NCI-H2227 (cell line): ENCODE data around the gene YJEFN3.
A peak's percentile ranks its signal among the peaks of the same experiment; 100 is the strongest.

Source experiments
- DNase-seq: peaks from one replicate; lab custom pipeline; 2025; ENCODE audit not compliant: unreplicated experiment; lab: John Stamatoyannopoulos, UW

The YJEFN3 gene

DNA sequence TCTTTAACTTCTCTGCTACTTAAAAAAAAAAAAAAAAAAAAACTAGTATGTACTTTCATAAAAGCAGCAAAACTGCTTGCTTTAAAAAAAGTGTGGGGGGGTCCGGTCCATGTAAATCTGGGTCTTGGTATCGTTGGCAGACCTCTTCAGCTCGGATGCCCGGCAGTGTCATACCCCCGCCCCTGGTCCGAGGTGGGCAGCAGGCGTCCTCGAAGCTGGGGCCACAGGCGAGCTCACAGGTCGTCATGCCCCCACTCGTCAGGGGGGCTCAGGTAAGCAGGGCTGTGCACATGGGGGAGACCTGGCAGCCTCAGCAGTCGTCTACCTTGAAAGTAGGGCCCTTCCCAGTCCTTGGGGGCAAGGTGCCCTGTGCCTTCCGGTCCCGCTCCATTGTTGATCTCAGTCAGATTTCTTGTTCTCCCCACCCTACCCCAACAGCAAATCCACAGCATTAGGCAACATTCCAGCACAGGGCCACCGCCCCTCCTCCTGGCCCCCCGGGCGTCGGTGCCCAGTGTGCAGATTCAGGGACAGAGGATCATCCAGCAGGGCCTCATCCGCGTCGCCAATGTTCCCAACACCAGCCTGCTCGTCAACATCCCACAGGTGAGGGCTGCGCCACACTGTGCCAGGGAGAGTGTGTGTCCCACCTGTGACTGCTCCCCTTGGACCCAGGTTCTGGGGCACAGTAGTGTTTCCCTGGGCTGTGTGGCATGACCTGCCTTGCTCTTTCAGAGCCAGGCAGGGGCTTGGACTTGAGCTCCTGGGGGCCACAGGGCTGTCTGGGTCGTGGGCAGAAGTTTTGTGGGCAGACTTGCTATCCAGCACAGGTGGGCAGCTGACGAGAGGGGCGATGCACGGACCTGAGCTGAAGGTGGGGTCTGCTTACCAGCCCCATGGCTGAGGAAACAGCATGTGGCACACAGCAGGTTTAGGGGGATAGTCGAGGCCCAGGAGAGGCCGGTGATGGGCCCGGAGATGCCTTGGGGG, 32.8 kb upstream of the YJEFN3 start:
- DNase-seq = no peak

DNA sequence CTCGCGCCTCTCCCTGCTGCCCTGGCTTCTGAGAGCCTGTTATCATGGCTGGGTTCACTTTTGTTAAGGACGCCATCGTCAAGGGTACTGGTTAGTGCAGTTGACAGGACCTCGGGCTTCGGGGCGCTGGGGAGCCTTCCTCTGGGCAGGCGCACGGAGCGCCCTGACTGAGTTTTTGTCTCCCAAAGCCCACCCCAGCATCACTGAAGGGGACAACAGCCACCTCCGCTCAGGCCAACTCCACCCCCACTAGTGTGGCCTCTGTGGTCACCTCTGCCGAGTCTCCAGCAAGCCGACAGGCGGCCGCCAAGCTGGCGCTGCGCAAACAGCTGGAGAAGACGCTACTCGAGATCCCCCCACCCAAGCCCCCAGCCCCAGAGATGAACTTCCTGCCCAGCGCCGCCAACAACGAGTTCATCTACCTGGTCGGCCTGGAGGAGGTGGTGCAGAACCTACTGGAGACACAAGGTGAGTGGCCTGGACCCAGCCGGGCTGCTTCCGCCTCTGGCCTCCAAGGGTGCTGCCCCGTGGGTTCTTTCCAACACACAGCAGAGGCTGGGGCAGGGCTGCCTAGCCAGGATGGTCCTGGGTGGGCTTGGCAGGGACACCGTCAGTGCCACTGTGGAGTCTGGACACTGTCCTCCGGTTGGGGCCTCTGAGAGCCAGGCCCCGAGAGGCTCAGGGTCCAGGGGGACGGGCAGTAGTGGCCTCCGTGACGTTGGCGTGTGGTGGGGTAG, 30.3 kb upstream of the YJEFN3 start:
- DNase-seq = no peak

DNA sequence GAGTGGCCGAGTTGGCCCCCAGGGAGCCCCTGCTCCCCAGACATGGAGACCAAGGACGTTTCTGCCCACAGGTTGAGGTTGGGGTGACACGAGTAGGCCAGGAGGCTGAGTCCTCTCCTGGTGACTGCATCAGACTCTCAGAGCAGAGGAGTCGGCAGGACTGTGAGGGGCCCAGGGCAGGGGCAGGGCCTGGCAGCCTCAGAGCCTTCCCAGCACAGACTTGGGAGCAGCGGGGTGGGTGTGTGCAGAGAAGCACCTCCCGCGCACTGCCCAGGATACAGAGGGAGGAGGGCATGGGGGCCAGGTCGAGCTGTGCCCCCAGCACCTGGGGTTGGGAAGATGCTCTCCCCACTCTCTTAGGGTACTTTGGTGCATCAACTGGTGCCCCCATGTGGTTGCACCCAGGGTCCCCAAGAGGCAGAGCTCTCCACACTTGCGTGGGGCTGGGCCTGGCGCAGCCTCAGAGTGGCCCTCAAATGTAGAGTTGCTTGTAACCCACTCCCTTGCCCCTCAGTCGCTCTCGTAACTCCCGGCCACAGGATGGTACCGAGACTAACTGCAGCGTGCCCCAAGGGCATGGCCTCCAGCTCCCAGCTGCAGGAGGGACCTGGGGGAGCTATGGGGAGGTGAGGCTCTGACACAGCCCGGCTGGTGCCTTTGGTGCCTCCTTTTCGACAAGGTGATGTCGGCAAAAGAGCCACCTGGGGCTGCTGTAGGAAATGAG, 29.3 kb upstream of the YJEFN3 start:
- DNase-seq = no peak

DNA sequence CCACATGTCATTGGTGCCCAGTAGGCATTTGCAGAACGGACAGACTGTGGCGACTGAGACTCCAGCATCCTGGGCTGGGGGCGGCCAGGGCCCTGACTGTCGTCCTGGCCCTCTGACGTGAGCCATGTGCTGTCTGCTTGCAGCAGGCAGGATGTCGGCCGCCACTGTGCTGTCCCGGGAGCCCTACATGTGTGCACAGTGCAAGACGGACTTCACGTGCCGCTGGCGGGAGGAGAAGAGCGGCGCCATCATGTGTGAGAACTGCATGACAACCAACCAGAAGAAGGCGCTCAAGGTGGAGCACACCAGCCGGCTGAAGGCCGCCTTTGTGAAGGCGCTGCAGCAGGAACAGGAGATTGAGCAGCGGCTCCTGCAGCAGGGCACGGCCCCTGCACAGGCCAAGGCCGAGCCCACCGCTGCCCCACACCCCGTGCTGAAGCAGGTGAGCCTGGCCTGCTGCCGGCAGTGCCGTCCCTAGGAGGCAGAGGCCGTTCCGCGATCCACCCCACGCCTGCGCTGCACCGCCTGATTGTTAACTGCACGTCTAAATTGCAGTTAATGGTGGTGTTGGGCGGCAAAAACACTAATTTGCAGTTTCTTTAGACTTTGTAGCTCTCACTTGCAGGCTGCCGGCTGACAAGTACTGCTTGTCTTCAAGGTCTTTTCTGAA, 27.6 kb upstream of the YJEFN3 start:
- DNase-seq = peak; percentile 66

DNA sequence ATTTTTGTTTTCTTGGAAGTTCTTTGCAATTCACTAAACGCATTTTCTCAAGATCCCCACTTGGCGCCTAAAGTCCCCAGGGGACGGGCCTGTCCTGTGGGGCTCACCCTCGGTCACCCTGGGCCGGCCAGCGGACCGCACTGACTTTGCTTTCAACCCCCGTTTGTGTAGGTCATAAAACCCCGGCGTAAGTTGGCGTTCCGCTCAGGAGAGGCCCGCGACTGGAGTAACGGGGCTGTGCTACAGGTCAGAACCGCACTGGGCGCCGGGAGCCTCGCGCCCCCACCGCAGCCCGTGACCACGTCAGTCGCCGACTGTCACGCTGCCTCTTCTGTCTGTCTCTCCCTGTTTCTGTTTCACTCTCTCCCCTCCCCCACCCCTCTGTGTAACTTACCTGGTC, 26.9 kb upstream of the YJEFN3 start:
- DNase-seq = no peak

DNA sequence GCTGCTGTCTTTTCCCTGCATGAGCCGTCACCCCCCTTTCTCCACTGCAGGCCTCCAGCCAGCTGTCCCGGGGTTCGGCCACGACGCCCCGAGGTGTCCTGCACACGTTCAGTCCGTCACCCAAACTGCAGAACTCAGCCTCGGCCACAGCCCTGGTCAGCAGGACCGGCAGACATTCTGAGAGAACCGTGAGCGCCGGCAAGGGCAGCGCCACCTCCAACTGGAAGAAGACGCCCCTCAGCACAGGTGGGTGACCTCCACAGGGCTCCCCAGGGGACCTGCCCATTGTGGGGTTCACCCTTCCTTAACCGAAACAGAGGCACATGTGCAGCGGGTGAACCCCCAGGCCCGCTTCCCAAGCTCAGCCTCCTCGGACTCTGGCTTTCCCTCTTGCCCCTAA, 26.4 kb upstream of the YJEFN3 start:
- no peak for DNase-seq

DNA sequence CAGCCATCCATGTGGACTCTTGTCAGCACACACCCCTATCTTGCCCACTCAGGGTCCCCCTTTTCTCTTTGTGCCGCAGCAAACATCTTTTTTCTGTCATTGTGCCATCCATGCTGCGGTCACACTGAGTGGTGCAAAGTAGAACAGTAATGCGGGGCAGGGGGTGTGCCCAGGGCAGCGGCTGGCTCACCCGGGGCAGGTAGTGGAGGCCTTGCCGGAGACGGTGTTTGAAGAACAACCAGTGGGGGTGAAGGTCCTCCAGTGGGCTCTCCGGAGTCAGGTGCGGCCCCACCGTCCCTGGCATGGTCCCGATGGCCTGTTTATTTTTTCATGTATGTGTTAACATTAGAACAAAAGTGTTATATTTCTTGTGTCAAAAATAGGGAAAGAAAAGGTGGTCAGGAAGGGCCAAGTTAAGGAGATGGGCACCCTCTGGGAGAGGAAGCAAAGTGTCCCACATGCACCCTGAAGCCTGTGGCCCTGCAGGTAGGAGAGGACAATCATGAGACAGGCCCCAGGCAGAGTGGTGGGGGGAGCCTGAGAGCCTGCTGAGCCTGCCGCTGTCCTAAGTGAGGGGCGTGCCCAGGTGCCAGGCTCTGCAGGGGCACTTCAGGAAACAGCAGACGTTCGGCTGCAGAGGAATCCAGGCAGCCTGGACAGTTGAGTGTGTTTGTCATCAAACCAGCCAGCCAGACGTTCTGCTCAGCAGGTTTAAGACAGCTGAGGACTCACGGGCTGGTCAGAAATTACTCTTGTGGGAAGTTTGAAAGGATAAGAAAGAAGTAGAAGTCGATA, 25.7 kb upstream of the YJEFN3 start:
- peak; percentile 47 for DNase-seq

DNA sequence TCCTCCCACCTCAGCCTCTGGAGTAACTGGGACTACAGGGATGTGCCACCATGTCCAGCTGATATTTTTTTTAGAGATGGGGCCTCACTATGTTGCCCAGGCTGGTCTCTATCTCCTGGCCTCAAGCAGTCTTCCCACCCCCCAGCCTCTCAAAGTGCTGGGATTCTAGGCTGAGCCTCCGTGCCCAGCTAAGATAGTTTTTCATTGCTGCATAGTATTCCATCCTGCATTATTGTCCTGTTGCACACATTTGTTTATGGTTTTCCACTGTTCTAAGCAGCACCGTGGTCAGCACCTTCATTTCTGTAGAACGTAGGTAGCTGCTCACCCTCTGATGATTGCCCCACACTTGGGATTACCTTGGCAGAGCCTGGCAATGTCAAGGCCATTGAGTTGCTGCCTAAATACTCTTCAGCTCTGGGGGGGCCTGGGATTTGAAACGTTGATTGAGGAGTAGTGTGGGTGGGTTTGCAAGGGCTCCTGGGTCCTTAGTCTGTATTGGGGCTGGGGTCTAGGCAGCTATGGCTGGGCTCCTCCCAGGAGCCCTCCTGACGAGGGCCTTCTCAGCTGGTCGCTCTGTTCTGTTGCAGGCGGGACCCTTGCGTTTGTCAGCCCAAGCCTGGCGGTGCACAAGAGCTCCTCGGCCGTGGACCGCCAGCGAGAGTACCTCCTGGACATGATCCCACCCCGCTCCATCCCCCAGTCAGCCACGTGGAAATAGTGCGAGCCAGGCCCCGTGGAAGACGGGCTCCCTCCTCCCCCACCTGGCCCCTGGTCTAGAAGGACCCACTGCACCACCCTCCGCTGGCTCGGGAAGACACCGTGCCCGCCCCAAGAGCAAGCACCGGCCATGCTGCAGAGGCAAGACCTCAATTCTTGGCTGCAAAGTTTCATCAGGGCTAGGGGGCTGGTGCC, 23.7 kb upstream of the YJEFN3 start:
- no peak for DNase-seq

DNA sequence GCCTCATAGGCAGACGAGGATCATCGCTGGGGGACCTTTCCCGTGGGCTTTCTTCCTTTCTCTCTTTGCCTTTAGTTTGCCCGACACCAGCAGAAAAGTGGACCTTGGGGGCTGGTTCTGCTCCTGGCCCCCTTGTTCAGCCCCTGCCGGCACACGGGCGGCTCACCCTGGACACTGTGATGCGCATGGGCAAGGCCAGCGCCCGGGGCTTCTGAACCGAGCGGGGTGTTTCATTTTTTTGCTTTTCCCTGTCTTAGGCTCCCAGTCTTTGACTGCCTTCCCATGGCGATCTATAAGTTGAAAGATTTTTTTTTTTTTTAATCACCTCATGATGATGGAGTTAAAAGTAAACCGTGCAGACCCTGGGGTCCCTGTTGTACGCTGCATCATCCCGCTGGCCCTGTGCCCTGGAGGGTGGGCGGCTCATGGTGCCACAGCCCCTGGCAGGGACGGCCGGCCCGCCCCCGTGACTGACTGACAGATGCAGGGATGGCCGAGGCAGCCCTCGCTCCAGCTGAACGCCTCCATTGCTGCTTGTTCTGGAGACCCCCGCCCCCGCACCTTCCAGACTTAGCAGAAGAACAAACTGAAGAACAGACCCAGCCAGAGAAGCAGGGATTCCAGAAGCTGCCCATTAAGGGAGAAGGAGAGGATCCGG, 22.9 kb upstream of the YJEFN3 start:
- no peak for DNase-seq

DNA sequence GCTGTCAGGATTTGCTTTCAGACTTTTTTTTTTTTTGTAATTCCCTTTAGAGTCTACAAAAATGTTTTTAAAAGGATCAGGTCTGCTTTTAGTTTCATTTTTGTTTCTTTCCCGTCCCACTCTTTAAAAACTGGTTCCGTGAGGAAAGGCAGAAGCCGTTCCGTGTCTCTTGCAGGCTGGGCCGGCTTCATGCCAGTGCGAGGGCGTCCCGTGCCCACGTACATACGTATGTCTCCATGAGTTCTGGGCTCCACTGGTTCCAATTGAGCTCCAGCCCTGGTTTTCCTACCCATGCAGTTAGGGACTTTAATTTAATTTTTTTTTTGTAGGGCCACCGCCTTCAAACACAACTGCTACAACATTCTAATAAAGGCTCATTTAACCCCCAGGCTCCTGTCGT, 22.1 kb upstream of the YJEFN3 start:
- DNase-seq = no peak

DNA sequence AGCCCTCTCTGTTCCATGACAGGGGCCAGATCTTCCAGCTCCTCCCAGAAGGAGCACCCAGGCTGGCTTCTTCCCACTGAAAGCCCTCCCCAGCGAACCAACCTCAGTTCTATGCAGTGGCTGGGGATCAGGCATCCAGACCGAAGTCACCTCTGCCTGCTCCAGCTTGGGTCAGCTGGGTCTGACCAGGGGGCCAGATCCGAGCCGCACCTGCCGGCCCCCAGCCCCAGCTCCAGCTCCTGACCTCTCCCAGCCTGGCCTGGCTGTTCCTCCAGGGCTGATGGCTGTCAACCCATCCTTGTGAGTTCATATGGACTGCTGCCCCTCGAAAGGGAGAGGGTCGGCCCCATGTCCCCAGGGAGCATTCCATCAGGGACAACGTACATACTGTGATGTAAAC, 21.4 kb upstream of the YJEFN3 start:
- DNase-seq = no peak

DNA sequence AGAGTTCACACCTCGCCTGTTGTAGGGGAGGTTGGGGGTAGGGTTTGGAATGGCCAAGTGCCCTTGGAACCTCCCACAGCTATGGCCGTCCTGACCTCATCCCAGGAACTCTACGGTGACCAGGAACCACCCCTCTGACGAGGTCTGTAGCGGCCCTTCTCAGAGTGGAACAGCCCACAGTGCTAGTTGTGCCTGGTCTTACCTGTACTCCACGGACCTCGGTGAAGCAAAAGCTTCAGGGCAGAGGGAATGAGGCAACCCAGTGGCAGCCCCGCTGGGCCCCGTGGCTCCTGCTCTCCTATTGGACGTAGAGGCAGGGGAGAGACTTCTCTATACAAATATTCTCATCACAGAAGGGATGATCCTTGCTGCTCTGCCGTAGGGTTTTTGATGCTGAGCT, 20.5 kb upstream of the YJEFN3 start:
- no peak for DNase-seq

DNA sequence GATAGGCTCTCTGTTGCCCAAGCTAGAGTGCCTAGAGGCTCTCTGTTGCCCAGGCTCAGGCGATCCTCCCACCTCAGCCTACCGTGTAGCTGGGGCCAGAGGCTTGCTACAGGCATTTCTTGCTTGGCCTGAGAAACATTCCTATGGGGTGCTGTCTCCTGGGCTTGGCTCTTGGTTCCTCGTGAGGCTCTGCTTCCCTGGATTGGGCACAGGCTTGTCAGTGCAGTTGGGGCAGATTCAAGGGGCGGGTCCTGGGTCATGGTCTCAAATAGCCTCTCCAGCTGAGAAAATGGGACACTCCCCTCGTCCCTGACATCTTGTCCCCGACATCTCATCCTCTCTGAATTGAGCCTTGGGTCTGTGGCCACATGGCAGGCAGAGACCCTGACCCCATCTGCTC, 18.3 kb upstream of the YJEFN3 start:
- no peak for DNase-seq

DNA sequence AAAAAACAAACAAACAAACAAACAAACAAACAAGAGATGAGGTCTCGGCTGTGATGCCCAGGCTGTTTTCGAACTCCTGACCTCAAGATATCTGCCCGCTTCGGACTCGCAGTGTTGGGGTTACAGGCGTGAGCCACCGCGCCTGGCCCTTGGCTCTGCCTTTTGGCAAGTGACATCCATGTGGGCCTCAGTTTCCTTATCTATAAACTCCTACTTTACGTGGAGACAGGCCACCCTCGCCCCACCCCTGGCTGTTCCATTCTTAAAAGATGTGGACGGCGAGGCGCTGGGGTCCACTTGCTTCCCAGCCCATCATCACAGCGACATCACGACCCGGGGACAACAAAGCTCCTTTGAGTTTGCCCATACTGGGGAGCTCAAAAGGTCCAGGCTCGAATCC, 15.0 kb upstream of the YJEFN3 start:
- no peak for DNase-seq

DNA sequence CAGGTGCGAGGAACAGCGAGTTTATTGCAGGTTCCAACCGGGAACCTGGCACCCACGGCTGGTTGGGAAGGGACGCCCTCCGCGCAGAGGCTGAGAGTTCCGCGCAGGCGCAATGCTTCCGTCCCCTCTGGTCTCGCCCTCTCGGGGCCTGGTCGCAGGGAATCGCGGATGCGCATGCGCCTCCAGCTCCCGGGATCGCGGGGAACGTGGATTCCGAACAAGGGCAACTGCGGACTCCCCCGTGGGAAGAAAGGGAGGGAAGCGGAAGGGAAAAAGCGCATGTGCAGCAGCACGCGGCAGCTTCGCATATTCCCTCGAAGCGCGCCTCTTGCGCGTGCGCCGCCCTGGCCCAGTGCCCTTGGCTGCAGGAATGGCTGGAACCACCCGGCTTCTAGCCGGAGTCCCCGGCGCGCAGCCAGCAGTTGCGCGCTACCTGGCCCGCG, 14.5 kb upstream of the YJEFN3 start:
- no peak for DNase-seq

DNA sequence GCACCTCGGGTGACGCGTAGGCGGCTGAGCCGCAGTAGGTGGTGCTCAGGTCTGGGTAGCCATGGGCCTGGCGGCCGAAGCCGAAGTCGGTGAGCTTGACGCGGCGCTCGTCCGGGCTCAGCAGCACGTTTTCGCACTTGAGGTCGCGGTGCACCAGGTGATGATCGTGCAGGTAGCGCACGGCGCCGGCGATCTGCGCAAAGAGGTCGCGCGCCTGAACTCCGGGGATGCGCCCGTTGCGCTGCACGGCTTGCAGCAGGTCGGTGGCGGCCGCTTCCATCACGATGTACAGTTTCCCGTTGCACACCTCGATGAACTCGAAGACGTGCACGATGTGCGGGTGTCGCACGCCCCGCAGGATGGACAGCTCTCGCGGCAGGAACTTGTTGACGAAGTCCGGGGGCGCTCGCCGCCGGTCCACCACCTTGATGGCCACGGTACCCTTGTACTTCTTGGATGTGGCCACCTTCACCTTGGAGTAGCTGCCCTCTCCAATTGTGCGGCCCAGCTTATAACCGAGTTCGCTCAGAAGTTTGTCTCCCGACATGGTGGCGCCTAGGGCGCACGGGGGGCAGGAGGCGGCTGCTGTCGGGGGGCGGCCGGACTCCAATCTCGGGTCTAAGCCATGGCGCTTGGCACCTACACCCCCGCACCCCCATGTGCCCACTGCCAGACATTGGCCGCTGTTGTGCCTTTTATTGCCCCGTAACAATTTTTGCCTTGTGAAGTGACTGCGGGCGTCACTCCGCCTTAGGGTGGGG, 13.7 kb upstream of the YJEFN3 start, which contains the start of gene TSSK6:
Gene TSSK6 (minus strand): TSS at position 668 of the 761 bp plus-strand sequence. CDS start 121 bp downstream, at position 547.
- no peak for DNase-seq

DNA sequence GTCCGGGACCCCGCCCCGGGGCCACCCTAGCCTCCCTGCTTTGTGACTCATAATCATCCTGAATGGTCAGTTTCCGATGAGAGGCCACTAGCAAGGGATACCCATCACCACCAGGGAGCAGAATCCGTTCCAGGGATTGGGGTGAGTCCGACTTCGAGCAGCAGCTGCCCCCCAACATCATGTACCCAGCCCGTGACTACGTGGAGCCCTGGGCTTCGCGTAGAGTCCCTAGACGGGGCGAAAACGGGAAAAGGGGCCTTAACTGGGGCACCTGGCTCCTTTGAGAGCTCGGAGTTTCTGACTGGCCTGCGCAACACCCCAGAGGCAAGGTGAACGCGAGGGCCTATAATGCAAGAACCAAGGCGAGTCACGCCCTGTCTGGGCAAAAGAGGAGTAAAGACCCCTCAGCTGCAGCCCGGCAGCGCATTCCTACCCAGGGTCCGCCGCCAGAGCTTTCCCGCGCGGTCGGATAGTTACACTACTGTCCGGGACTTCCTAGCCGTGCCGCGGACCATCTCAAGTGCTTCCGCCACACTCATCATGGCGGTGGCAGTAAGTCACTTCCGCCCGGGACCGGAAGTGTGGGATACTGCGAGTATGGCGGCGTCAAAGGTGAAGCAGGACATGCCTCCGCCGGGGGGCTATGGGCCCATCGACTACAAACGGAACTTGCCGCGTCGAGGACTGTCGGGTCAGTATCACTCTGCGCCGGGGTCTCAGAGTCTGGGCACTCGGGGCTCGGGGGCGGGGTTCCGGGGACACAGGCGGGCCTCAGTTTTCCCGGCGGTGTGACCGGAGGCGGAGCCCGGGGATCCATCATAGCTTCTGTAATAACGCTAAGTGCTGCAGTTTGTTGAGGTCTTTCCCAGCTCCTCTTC, 12.8 kb upstream of the YJEFN3 start, which contains the start of gene NDUFA13:
Gene NDUFA13 (plus strand): TSS at position 584 of the 878 bp plus-strand sequence. CDS start 14 bp downstream, at position 598.
- peak; percentile 94 for DNase-seq
